Neural progenitor cell (in vitro differentiated cells): ENCODE results near the gene MAMDC4. TPM values are rescaled to one million over a fixed set of nuclear protein-coding genes. Genes with fewer than 3 reads are reported as not detected.

Source experiments
- DNase-seq: peaks from one replicate; pipeline ENCODE4 v3.0.0-alpha.2; 2016; ENCODE audit warnings: low spot score
- H2AFZ ChIP-seq: fragments of 200-600 bp; sonication (generic); replicated peaks from 2 replicates; pipeline ENCODE4 v1.6.1; 2016; ENCODE audit warnings: antibody characterized with exemption
- H3F3A ChIP-seq: fragments of 200-600 bp; sonication (generic); 2 replicates; pipeline ENCODE4 v1.6.1; 2016; ENCODE audit warnings: antibody characterized with exemption, low read depth
- H3K27ac ChIP-seq: fragments of 200-600 bp; sonication (generic); 2 replicates; pipeline ENCODE4 v1.5.1; 2016; ENCODE audit warnings: mild to moderate bottlenecking
- H3K27me3 ChIP-seq: fragments of 200-600 bp; sonication (generic); 2 replicates; pipeline ENCODE4 v1.6.1; 2016; ENCODE audit warnings: mild to moderate bottlenecking, moderate library complexity
- H3K36me3 ChIP-seq: fragments of 200-600 bp; sonication (generic); 2 replicates; pipeline ENCODE4 v1.5.1; 2016
- H3K4me1 ChIP-seq: fragments of 200-600 bp; sonication (generic); 2 replicates; pipeline ENCODE4 v1.6.1; 2016; ENCODE audit warnings: mixed run types
- H3K4me2 ChIP-seq: fragments of 200-600 bp; sonication (generic); 2 replicates; pipeline ENCODE4 v1.6.1; 2016
- H3K4me3 ChIP-seq: fragments of 200-600 bp; sonication (generic); 2 replicates; pipeline ENCODE4 v1.5.1; 2016
- H3K79me2 ChIP-seq: fragments of 200-600 bp; sonication (generic); 2 replicates; pipeline ENCODE4 v1.6.1; 2016; ENCODE audit warnings: low read depth
- H3K9ac ChIP-seq: fragments of 200-600 bp; sonication (generic); 2 replicates; pipeline ENCODE4 v1.6.1; 2016
- H3K9me3 ChIP-seq: fragments of 200-600 bp; sonication (generic); 2 replicates; pipeline ENCODE4 v1.5.1; 2016; ENCODE audit warnings: low read depth
- H4K20me1 ChIP-seq: fragments of 200-600 bp; sonication (generic); 2 replicates; pipeline ENCODE4 v1.6.1; 2016; ENCODE audit warnings: low read depth
- H3K27ac Mint-ChIP-seq: 3 replicates; pipeline ENCODE4 v1.8.0; 2021; ENCODE audit warnings: mixed read lengths
- H3K27me3 Mint-ChIP-seq: 2 replicates; pipeline ENCODE4 v1.8.0; 2022; ENCODE audit warnings: low read depth, mild to moderate bottlenecking, inconsistent platforms, moderate library complexity, mixed read lengths; ENCODE audit not compliant: insufficient read depth
- H3K36me3 Mint-ChIP-seq: 3 replicates; pipeline ENCODE4 v1.8.0; 2021; ENCODE audit warnings: mixed read lengths
- H3K4me1 Mint-ChIP-seq: 3 replicates; pipeline ENCODE4 v1.8.0; 2021; ENCODE audit warnings: mixed read lengths
- H3K4me3 Mint-ChIP-seq: 3 replicates; pipeline ENCODE4 v1.8.0; 2021; ENCODE audit warnings: mild to moderate bottlenecking, moderate library complexity, mixed read lengths
- H3K9me3 Mint-ChIP-seq: 3 replicates; pipeline ENCODE4 v1.8.0; 2020; ENCODE audit warnings: mixed read lengths
- CTCF ChIP-seq: fragments of 200-600 bp; sonication (generic); IDR thresholded peaks from 2 replicates; pipeline ENCODE4 v1.5.1; 2017; ENCODE audit warnings: antibody characterized with exemption, mild to moderate bottlenecking
- EZH2 ChIP-seq: fragments of 200-600 bp; sonication (generic); IDR thresholded peaks from 2 replicates; pipeline ENCODE4 v1.6.1; 2017; ENCODE audit warnings: antibody characterized with exemption, mild to moderate bottlenecking, moderate library complexity
- EZH2phosphoT487 ChIP-seq: fragments of 200-600 bp; sonication (generic); IDR thresholded peaks from 2 replicates; pipeline ENCODE4 v1.6.1; 2017; ENCODE audit warnings: antibody characterized with exemption
- total RNA-seq: library from RNA; depleted of rRNA; stranded (reverse); fragments of >200 nt; gene quantifications from 2 replicates; pipeline ENCODE4 v1.2.3, GENCODE V29; 2015; ENCODE audit warnings: low replicate concordance

The MAMDC4 gene
- total RNA-seq, 1 donor from 2014 or later: 2.6 TPM

DNA sequence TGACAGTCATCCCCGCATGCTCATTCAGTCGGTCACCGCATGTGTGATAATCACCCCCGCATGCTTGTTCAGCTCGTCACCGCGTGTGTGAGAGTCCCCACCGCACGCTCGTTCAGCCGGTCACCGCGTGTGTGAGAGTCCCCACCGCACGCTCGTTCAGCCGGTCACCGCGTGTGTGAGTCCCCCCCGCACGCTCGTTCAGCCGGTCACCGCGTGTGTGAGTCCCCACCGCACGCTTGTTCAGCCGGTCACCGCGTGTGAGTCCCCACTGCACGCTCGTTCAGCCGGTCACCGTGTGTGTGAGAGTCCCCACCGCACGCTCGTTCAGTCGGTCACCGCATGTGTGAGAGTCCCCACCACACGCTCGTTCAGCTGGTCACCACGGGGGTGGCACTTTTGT, 37.7 kb downstream of the MAMDC4 start:
- no peaks in the 10 kb centered on the region for H3K9me3 Mint-ChIP-seq
- peaks cover 65% of the 10 kb centered on the region for H4K20me1 ChIP-seq
- TF ChIP-seq EZH2phosphoT487: no peak
- TF ChIP-seq CTCF: no peak
- TF ChIP-seq EZH2: no peak
- H3K4me3 ChIP-seq: no peak overlapping the region
- H3K4me1 Mint-ChIP-seq: peaks cover 7% of the 10 kb centered on the region
- H3F3A ChIP-seq: peaks cover 4% of the 10 kb centered on the region
- H2AFZ ChIP-seq: no peak overlapping the region
- H3K4me2 ChIP-seq: no peak overlapping the region
- H3K9me3 ChIP-seq: no peaks in the 10 kb centered on the region
- peaks cover 11% of the 10 kb centered on the region for H3K4me1 ChIP-seq
- peaks cover 8% of the 10 kb centered on the region for H3K36me3 Mint-ChIP-seq
- H3K27ac Mint-ChIP-seq: no peak overlapping the region
- no peaks in the 10 kb centered on the region for H3K27me3 ChIP-seq
- H3K4me3 Mint-ChIP-seq: no peak overlapping the region
- H3K27ac ChIP-seq: no peak overlapping the region
- H3K36me3 ChIP-seq: no peaks in the 10 kb centered on the region
- H3K27me3 Mint-ChIP-seq: no peaks in the 10 kb centered on the region
- peaks cover 88% of the 10 kb centered on the region for H3K79me2 ChIP-seq
- no peak for DNase-seq
- H3K9ac ChIP-seq: no peak overlapping the region

DNA sequence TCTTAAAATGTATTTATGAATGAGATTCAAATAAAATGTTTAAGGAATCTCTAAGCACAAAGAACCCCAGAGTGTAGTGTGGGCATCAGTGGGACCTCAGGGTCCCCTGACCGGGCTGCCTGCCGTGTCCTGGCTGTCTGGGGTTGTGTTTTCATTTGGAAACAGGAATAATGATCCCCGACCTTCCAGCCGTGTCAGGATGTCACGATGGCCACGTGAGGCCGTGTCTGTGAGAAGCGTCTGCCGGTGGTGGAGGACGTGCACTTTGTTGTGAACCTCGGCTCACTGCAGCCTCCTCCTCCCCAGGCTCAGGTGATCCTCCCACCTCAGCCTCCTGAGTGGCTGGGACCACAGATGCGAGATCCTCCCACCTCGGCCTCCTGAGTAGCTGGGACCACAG, 38.5 kb downstream of the MAMDC4 start:
- H3K9me3 ChIP-seq: no peaks in the 10 kb centered on the region
- no peak overlapping the region for H2AFZ ChIP-seq
- no peak overlapping the region for H3K27ac ChIP-seq
- H3K79me2 ChIP-seq: peaks cover 91% of the 10 kb centered on the region
- H3K4me3 ChIP-seq: no peak overlapping the region
- H3K4me3 Mint-ChIP-seq: no peak overlapping the region
- H3K27ac Mint-ChIP-seq: no peak overlapping the region
- no peak overlapping the region for H3K4me2 ChIP-seq
- H3K27me3 ChIP-seq: no peaks in the 10 kb centered on the region
- peaks cover 73% of the 10 kb centered on the region for H4K20me1 ChIP-seq
- no peak overlapping the region for H3K9ac ChIP-seq
- H3K36me3 ChIP-seq: no peaks in the 10 kb centered on the region
- no peak for TF ChIP-seq EZH2
- TF ChIP-seq CTCF: no peak
- TF ChIP-seq EZH2phosphoT487: no peak
- H3F3A ChIP-seq: no peaks in the 10 kb centered on the region
- peaks cover 8% of the 10 kb centered on the region for H3K4me1 ChIP-seq
- H3K36me3 Mint-ChIP-seq: peaks cover 8% of the 10 kb centered on the region
- peaks cover 7% of the 10 kb centered on the region for H3K4me1 Mint-ChIP-seq
- H3K27me3 Mint-ChIP-seq: no peaks in the 10 kb centered on the region
- no peaks in the 10 kb centered on the region for H3K9me3 Mint-ChIP-seq
- no peak for DNase-seq

- H3K9ac ChIP-seq: peak overlapping the region; percentile 20
- no peaks in the 10 kb centered on the region for H3K4me1 ChIP-seq
- Mint-ChIP-seq H3K27ac (no peak overlapping the region), H3K27me3 (peaks cover 3% of the 10 kb centered on the region), H3K9me3 (no peaks in the 10 kb centered on the region), H3K36me3 (peaks cover 16% of the 10 kb centered on the region), H3K4me1 (no peaks in the 10 kb centered on the region), H3K4me3 (peak overlapping the region; percentile 68)
- peaks cover 66% of the 10 kb centered on the region for H4K20me1 ChIP-seq
- no peak overlapping the region for H2AFZ ChIP-seq
- H3K9me3 ChIP-seq: no peaks in the 10 kb centered on the region
- no peak overlapping the region for H3K4me2 ChIP-seq
- no peaks in the 10 kb centered on the region for H3K27me3 ChIP-seq
- H3K79me2 ChIP-seq: peaks cover 61% of the 10 kb centered on the region
- H3F3A ChIP-seq: no peaks in the 10 kb centered on the region
- TF ChIP-seq EZH2 (no peak), EZH2phosphoT487 (no peak), CTCF (no peak)
- no peak overlapping the region for H3K27ac ChIP-seq
- peaks cover 3% of the 10 kb centered on the region for H3K36me3 ChIP-seq
- H3K4me3 ChIP-seq: no peak overlapping the region
- no peak for DNase-seq
Observed at GRCh38 chr9:136896027-136896426, 43.9 kb downstream of the MAMDC4 start.
